GM18505 (cell line): ENCODE results near the gene RFC3.
"Not testable (repeated sequence)": the region's sequence is repeated elsewhere in the genome, so short reads cannot be mapped to it uniquely, and the experiment has no call there.

Experiments used
- ATAC-seq: cut with Tn5 transposase; IDR thresholded peaks from one replicate; pipeline ENCODE4 v1.9.1; 2021; ENCODE audit not compliant: unreplicated experiment
- POLR2A ChIP-seq: IDR thresholded peaks from 4 replicates; pipeline ENCODE4 v1.6.1; 2011; ENCODE audit warnings: borderline replicate concordance; ENCODE audit not compliant: insufficient read depth, insufficient read length; ENCODE audit errors: extremely low read depth

The RFC3 gene

DNA sequence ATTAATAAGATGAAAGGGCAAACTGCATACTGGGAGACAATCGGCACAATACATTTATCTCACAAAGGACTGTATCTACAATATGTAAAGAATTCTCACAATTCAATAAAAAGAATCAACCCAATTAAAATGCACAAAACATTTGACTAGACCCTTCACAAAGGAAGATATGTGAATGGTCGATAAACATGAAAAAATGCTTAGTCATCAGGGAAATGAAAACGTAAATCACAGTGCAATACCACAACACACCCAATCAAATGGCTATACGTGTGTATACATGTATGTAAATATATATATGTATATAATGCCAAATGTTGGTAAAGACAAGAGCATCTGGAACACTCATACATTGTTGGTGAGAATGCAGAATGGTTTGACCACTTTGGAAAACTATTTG, 21.9 kb upstream of the RFC3 start:
- ATAC-seq: no peak
- no peak for TF ChIP-seq POLR2A

DNA sequence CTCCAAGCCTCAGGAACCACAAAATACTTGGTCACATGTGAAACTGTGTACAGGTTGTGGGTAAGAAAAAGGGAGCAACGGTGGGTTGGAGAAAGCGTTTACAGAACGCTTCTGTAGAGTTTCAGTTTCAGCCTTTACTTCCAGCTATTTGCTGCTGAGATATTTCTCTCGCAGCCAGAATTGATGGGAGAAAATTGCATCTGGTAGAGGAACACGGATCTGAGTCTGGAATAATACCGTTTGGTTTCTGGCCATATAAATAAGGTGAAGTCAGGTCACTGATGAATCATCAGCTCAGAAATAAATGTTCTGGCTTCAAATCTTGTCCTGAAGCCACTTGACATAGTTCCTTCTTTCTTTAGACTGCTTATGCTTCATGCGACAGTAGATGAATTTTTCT, 20.3 kb upstream of the RFC3 start:
- ATAC-seq: no peak
- no peak for TF ChIP-seq POLR2A

DNA sequence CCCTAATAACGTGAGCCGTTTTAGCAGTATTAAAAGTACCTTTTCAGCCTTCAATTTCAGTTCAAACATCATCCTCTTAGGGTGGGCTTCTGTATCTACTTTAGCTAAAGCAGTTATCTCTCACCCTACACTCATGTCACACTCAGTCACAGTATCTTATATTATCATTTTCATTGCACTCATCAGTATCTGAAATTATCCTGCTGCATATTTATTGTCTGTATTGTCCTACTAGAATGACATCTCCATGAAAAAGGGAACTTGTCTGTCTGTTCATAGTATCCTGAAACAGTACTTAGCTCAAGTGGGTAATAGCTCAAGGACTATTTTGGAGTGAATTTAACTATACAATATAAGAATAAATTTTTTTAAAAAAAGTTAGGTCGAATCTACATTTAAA, 19.9 kb upstream of the RFC3 start:
- no peak for ATAC-seq
- no peak for TF ChIP-seq POLR2A

DNA sequence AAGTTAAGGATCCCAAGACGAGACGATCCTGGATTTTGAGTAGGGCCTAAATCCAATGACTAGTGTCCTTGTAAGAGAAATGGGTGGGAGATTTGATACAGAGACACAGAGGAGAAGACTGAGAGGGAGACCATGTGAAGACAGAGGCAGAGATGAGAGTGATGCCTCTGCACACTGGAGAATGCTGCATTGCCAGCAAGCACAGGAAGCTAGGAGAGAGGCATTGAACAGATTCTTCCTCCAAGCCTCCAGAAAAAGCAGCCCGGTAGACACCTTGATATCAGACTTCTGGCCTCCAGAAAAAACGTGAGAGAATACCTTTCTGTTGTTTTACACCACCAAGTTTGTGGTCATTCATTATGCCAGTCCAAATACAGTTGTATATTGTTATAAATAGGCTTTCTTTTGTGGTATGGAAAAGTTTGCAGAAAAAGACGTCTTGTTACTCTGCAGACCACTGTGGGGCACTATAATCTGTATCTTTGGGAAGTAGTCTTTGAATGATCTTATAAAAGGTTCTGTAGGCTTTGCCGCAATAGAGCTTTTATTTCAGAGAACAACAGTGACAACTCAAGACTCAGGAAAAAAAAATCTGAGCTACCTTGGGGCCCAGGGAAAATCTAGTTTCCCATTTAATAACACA, 17.9 kb upstream of the RFC3 start:
- TF ChIP-seq POLR2A: no peak
- ATAC-seq: no peak

DNA sequence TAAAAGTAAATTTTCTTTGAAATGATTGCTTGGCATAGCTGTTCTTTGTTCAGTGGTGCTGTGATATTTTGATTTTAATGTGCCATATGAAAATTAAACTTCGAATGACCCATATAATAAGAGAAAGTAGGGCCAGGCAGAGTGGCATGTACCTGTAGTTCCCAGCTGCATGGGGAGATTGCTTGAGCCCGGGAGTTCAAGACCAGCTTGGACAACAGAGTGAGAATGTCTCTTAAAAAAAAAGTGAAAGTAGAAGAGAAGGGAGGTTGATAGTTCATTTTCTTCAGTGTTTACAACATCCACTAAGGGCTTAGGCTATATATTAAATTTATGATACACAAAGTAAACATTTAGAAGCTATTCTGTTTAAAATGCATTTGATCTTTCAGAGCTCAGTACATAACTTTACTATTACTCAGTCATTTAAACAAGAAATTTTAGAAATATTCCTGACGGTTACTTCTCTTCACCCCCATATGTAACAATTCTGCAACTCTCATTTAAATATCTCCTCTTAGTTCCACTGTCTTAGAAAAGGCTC, 17.2 kb upstream of the RFC3 start:
- TF ChIP-seq POLR2A: no peak
- ATAC-seq: no peak

- no peak for TF ChIP-seq POLR2A
- no peak for ATAC-seq
Measured at GRCh38 chr13:33806470-33807248, 11.3 kb upstream of the RFC3 start.

GRCh38 chr13:33812829-33813228, 5.1 kb upstream of the RFC3 start:
- not testable (repeated sequence) for ATAC-seq

DNA sequence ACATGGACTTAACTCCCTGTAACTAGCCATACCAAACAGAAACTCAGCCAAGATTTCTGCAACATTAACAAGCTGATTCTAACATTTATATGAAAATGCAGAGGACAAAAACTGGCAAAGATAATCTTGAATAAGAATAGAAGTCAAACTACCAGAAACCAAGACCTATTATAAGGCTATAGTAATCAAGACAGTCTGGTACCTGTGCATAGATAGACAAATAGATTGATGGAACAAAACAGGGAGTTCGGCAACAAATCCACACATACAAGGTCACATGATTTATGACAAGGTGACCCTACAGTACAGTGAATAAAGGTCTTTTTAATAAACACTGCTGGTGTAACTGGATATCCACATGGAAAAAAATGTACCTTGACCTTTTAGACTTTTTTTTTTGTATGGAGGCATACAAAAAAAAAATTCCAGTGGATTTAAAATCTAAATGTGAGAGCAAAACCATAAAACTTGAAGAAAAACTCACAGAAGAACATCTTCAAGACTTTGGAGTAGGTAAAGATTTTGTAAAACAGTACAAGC, 2.9 kb upstream of the RFC3 start:
- ATAC-seq: no peak
- TF ChIP-seq POLR2A: no peak

GRCh38 chr13:33816912-33817311, 1.0 kb upstream of the RFC3 start:
- TF ChIP-seq POLR2A: no peak
- no peak for ATAC-seq

DNA sequence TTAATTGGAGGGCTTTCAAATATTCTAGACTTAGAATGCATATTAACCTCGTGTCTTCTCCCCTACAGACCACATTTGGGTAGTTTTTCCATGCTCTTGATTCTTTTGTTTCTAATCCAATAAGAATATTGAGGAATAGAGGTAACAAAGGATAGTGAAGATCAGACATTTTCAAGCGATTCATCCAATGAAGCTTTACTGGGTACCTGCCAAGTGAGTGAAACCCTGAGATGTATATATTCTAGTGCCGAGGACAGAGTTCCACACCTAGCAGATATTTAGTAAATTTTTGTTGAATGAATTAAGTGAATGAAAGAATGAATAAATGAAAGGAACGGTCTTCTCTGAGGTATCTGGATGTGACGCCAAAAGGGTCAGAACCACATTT, 442 bp upstream of the RFC3 start:
- no peak for TF ChIP-seq POLR2A
- no peak for ATAC-seq

GRCh38 chr13:33825083-33825482, 7.1 kb downstream of the RFC3 start:
- no peak for ATAC-seq
- TF ChIP-seq POLR2A: no peak

GRCh38 chr13:33827139-33827538, 9.2 kb downstream of the RFC3 start:
- no peak for ATAC-seq
- TF ChIP-seq POLR2A: no peak

GRCh38 chr13:33828431-33829129, 10.6 kb downstream of the RFC3 start:
- TF ChIP-seq POLR2A: no peak
- ATAC-seq: no peak
